HCT116 (cell line): Measurements from ENCODE around the gene TMPO. TPM values are rescaled to one million over a fixed set of nuclear protein-coding genes. Genes with fewer than 3 reads are reported as not detected.

Source experiments
- ATAC-seq: fragments of 200-7000 bp; cut with Tn5 transposase; 2 replicates; pipeline ENCODE4 v1.9.1; 2020; ENCODE audit warnings: mild to moderate bottlenecking, moderate library complexity
- BruUV-seq: library from RNA; stranded (reverse); fragments of 400-500 nt; replicated peaks from 2 replicates; lab custom pipeline; 2021; lab: Mats Ljungman, UMichigan
- CTCF ChIA-PET: fragments of 300-600 bp; sonication (Branson Sonifier 250); formaldehyde crosslinking; loops from one replicate; lab custom pipeline; 2021; ENCODE audit warnings: antibody characterized with exemption; lab: Charles Lee
- POLR2A ChIA-PET: fragments of 300-600, 350-600 bp; sonication (Branson Sonifier 250); formaldehyde crosslinking; loops from one replicate; lab custom pipeline; 2021; ENCODE audit warnings: antibody characterized with exemption; lab: Charles Lee
- RAD21 ChIA-PET, 2 experiments: fragments of 300-600 bp; sonication (Branson Sonifier 250); formaldehyde crosslinking; loops; one replicate each; lab custom pipeline; 2023; ENCODE audit warnings: low total read pairs in 2 of 2; ENCODE audit not compliant: uncharacterized antibody in 2 of 2, unreplicated experiment in 2 of 2, low non-redundant PET in 1 of 2; lab: Charles Lee
- DNase-seq: peaks from one replicate; pipeline ENCODE4 v3.0.0-alpha.2; 2010; ENCODE audit warnings: low read depth, low spot score
- H2AFZ ChIP-seq: fragments of 200-600 bp; shearing (Covaris generic), sonication (generic); 2 replicates; pipeline ENCODE4 v1.6.1; 2017; ENCODE audit warnings: low read depth, mixed run types, mixed read lengths, antibody characterized with exemption, low read length; ENCODE audit not compliant: poor library complexity, severe bottlenecking
- H3K27ac ChIP-seq: 2 replicates; pipeline ENCODE4 v1.5.1; 2012; ENCODE audit warnings: low read depth, low read length
- H3K27me3 ChIP-seq: fragments of 200-600 bp; sonication (generic); 2 replicates; pipeline ENCODE4 v1.6.1; 2016; ENCODE audit warnings: mixed run types, low read length, mixed read lengths; ENCODE audit not compliant: insufficient read depth
- H3K36me3 ChIP-seq, 2 experiments: fragments of 200-500 bp in 1 of 2; fragments of 200-600 bp in 1 of 2; sonication (Bioruptor generic) in 1 of 2; sonication (generic) in 1 of 2; 2 replicates each; pipeline versions ENCODE4 v1.5.1 to v1.6.1; 2014 to 2016; ENCODE audit warnings: low read length in 2 of 2, inconsistent platforms in 1 of 2, mixed read lengths in 1 of 2, mixed run types in 1 of 2; ENCODE audit not compliant: insufficient read depth in 2 of 2, control insufficient read depth in 1 of 2
- H3K4me1 ChIP-seq, 2 experiments: fragments of 200-600 bp in 1 of 2; sonication (generic) in 1 of 2; 2 replicates each; pipeline versions ENCODE4 v1.5.1 to v1.6.1; 2012 to 2017; ENCODE audit warnings: low read length in 2 of 2, inconsistent platforms in 1 of 2, mild to moderate bottlenecking in 1 of 2, mixed read lengths in 1 of 2, mixed run types in 1 of 2, moderate library complexity in 1 of 2; ENCODE audit not compliant: insufficient read depth in 2 of 2, control insufficient read depth in 1 of 2
- H3K4me2 ChIP-seq: fragments of 200-600 bp; sonication (generic); 2 replicates; pipeline ENCODE4 v1.6.1; 2017; ENCODE audit warnings: mixed run types, low read length, mixed read lengths
- H3K4me3 ChIP-seq, 2 experiments: fragments of 200-600 bp in 1 of 2; sonication (generic) in 1 of 2; replicated peaks in 1 of 2; 2 replicates each; pipeline ENCODE4 v1.5.1; 2011 to 2016; ENCODE audit warnings: low read length in 2 of 2, control low read depth in 1 of 2, low read depth in 1 of 2, mild to moderate bottlenecking in 1 of 2, mixed read lengths in 1 of 2, mixed run types in 1 of 2
- H3K79me2 ChIP-seq: fragments of 200-600 bp; sonication (generic); 2 replicates; pipeline ENCODE4 v1.6.1; 2017; ENCODE audit warnings: mild to moderate bottlenecking, mixed run types, low read length, moderate library complexity, mixed read lengths; ENCODE audit not compliant: insufficient read depth
- H3K9ac ChIP-seq: fragments of 200-600 bp; sonication (generic); 2 replicates; pipeline ENCODE4 v1.6.1; 2016; ENCODE audit warnings: low read length, mixed read lengths
- H3K9me2 ChIP-seq: fragments of 200-600 bp; sonication (generic), shearing (Covaris generic); 2 replicates; pipeline ENCODE4 v1.6.1; 2017; ENCODE audit warnings: mixed run types, mild to moderate bottlenecking, moderate library complexity; ENCODE audit not compliant: insufficient read depth
- H3K9me3 ChIP-seq, 2 experiments: fragments of 200-500 bp in 1 of 2; fragments of 200-600 bp in 1 of 2; sonication (Bioruptor generic) in 1 of 2; sonication (generic) in 1 of 2; 2 replicates each; pipeline ENCODE4 v1.6.1; 2014 to 2017; ENCODE audit warnings: low read length in 2 of 2, mixed read lengths in 2 of 2, inconsistent platforms in 1 of 2, low read depth in 1 of 2, mild to moderate bottlenecking in 1 of 2, mixed run types in 1 of 2, moderate library complexity in 1 of 2; ENCODE audit not compliant: control insufficient read depth in 1 of 2, insufficient read depth in 1 of 2
- H4K20me1 ChIP-seq: fragments of 200-600 bp; sonication (generic), shearing (Covaris generic); 2 replicates; pipeline ENCODE4 v1.6.1; 2017; ENCODE audit warnings: mixed run types, mild to moderate bottlenecking, moderate library complexity; ENCODE audit not compliant: insufficient read depth
- ATF3 ChIP-seq: IDR thresholded peaks from 2 replicates; pipeline ENCODE4 v1.6.1; 2012
- CBX3 ChIP-seq: IDR thresholded peaks from 2 replicates; pipeline ENCODE4 v1.6.1; 2012; ENCODE audit warnings: low read depth
- EGR1 ChIP-seq: IDR thresholded peaks from 2 replicates; pipeline ENCODE4 v1.6.1; 2012; ENCODE audit warnings: low read depth
- EZH2 ChIP-seq: fragments of 200-600 bp; sonication (generic); IDR thresholded peaks from 2 replicates; pipeline ENCODE4 v1.6.1; 2017; ENCODE audit warnings: antibody characterized with exemption, mixed run types
- EZH2phosphoT487 ChIP-seq: fragments of 200-600 bp; IDR thresholded peaks from 2 replicates; pipeline ENCODE4 v1.6.1; 2018; ENCODE audit warnings: antibody characterized with exemption, borderline replicate concordance
- FOSL1 ChIP-seq: IDR thresholded peaks from 2 replicates; pipeline ENCODE4 v1.6.1; 2012; ENCODE audit warnings: low read depth
- MAX ChIP-seq: IDR thresholded peaks from 2 replicates; pipeline ENCODE4 v1.6.1; 2012
- POLR2A ChIP-seq: IDR thresholded peaks from 2 replicates; pipeline ENCODE4 v1.7.0; 2011; ENCODE audit warnings: borderline replicate concordance; ENCODE audit not compliant: insufficient read depth, insufficient read length; ENCODE audit errors: extremely low read depth
- RAD21 ChIP-seq: IDR thresholded peaks from 2 replicates; pipeline ENCODE4 v1.6.1; 2012; ENCODE audit warnings: low read depth, mild to moderate bottlenecking
- REST ChIP-seq: IDR thresholded peaks from 2 replicates; pipeline ENCODE4 v1.6.1; 2012; ENCODE audit warnings: low read depth
- SIN3A ChIP-seq: IDR thresholded peaks from 2 replicates; pipeline ENCODE4 v1.6.1; 2012; ENCODE audit warnings: low read depth
- SP1 ChIP-seq: IDR thresholded peaks from 2 replicates; pipeline ENCODE4 v1.6.1; 2012; ENCODE audit warnings: low read depth
- SRF ChIP-seq: IDR thresholded peaks from 2 replicates; pipeline ENCODE4 v1.6.1; 2012; ENCODE audit warnings: low read depth
- TCF7L2 ChIP-seq: IDR thresholded peaks from 2 replicates; pipeline ENCODE4 v1.7.0; 2011; ENCODE audit warnings: borderline replicate concordance, inconsistent platforms; ENCODE audit not compliant: insufficient read depth, insufficient read length; ENCODE audit errors: extremely low read depth
- ZFX ChIP-seq: fragments of 450-650 bp; IDR thresholded peaks from 2 replicates; pipeline ENCODE4 v1.6.1; 2017
- ZNF274 ChIP-seq: fragments of 200-500 bp; sonication (Bioruptor generic); IDR thresholded peaks from 2 replicates; pipeline ENCODE4 v1.6.1; 2014; ENCODE audit warnings: mild to moderate bottlenecking, low read depth, low read length, inconsistent platforms
- intact Hi-C: fragments of 100-400 bp; cut with micrococcal nuclease; formaldehyde crosslinking; loops from 2 replicates; pipeline ENCODE4 v1.10.0; 2022
- total RNA-seq: library from RNA; stranded (reverse); gene quantifications from one replicate; pipeline ENCODE4 v1.2.1, GENCODE V29; 2021; ENCODE audit not compliant: unreplicated experiment

TMPO gene
- total RNA-seq, 1 experiment from 2014 or later = 207 TPM

- H2AFZ ChIP-seq = peak overlapping the region; percentile 76
- RAD21 ChIA-PET = no interaction called here
- H3K4me1 ChIP-seq = peaks cover 21 to 44% of the 10 kb centered on the region in 2 experiments
- POLR2A ChIA-PET = interaction anchor here (1.2 kb wide), 1 partner anchor 12 kb away, joined by 4 read pairs; no protein-coding TSS in a partner anchor
- no peaks in the 10 kb centered on the region for H3K27me3 ChIP-seq
- ATAC-seq = peak; percentile 24; the same call in 1 of the 2 replicates
- CTCF ChIA-PET = interaction anchor here (1.5 kb wide), 1 partner anchor 13 kb away, joined by 11 read pairs; no protein-coding TSS in a partner anchor
- no peaks in the 10 kb centered on the region for H3K9me2 ChIP-seq
- intact Hi-C loops = no loop called here
- H4K20me1 ChIP-seq = no peaks in the 10 kb centered on the region
- BruUV-seq = no TSS peak
- peak overlapping the region; percentile 77 for H3K4me2 ChIP-seq
- H3K9me3 ChIP-seq = no peaks in the 10 kb centered on the region
- no peak for TF ChIP-seq ZNF274
- TF ChIP-seq ZFX = no peak
- no peak for TF ChIP-seq FOSL1
- TF ChIP-seq SP1 = no peak
- no peak for TF ChIP-seq EZH2
- TF ChIP-seq SRF = no peak
- no peak for TF ChIP-seq EGR1
- no peak for TF ChIP-seq TCF7L2
- no peak for TF ChIP-seq ATF3
- no peak for TF ChIP-seq CBX3
- peak overlapping the region; percentile 43; the same call in 1 of the 2 replicates for H3K27ac ChIP-seq
- H3K36me3 ChIP-seq = no peaks in the 10 kb centered on the region
- no peak for DNase-seq
- H3K9ac ChIP-seq = peak overlapping the region; percentile 22; the same call in 1 of the 2 replicates
- no peaks in the 10 kb centered on the region for H3K79me2 ChIP-seq
- H3K4me3 ChIP-seq = no peak overlapping the region
Observed at GRCh38 chr12:98579347-98579746, 64.0 kb downstream of the TMPO start.

- ChIA-PET RAD21 (no interaction called here), CTCF (no interaction called here), POLR2A (no interaction called here)
- H3K36me3 ChIP-seq = no peaks in the 10 kb centered on the region
- H3K9ac ChIP-seq = no peak overlapping the region
- TF ChIP-seq ATF3 (no peak), SP1 (no peak), CBX3 (no peak), POLR2A (no peak), REST (no peak), SRF (no peak), FOSL1 (no peak), ZNF274 (no peak), MAX (no peak), RAD21 (no peak), EZH2phosphoT487 (no peak), SIN3A (no peak)
- H3K27me3 ChIP-seq = no peaks in the 10 kb centered on the region
- no peaks in the 10 kb centered on the region for H3K79me2 ChIP-seq
- DNase-seq (no peak), ATAC-seq (no peak)
- peak overlapping the region; percentile 77 for H3K4me2 ChIP-seq
- no TSS peak for BruUV-seq
- intact Hi-C loops = no loop called here
- peak overlapping the region; percentile 76 for H2AFZ ChIP-seq
- H3K27ac ChIP-seq = no peak overlapping the region
- no peaks in the 10 kb centered on the region for H3K9me2 ChIP-seq
- H4K20me1 ChIP-seq = no peaks in the 10 kb centered on the region
- H3K4me1 ChIP-seq = peaks cover 21 to 43% of the 10 kb centered on the region in 2 experiments
- no peaks in the 10 kb centered on the region for H3K9me3 ChIP-seq
- H3K4me3 ChIP-seq = no peak overlapping the region
Observed at GRCh38 chr12:98579835-98580234, 64.4 kb downstream of the TMPO start.
